Activated CD8-positive, alpha-beta memory T cell treated with anti-CD3 and anti-CD28 coated beads, Interleukin-2, amount 50 U/mL, for 1 hour (primary cell): ENCODE measurements around the gene PMAIP1.

Experiments used
- DNase-seq: peaks from one replicate; pipeline ENCODE4 v3.0.0-alpha.2; 2020; ENCODE audit errors: extremely low read depth

Gene PMAIP1

GRCh38 chr18:59952283-59953007, 52.6 kb downstream of the PMAIP1 start:
- DNase-seq = no peak
